ENCODE results near the gene ISM1. TPM values are rescaled to one million over a fixed set of nuclear protein-coding genes. Genes with fewer than 3 reads are reported as not detected.

Gene ISM1
- total and polyA plus RNA-seq, 8 donors: 0.52 to 5.6 (median 1.7) TPM

DNA sequence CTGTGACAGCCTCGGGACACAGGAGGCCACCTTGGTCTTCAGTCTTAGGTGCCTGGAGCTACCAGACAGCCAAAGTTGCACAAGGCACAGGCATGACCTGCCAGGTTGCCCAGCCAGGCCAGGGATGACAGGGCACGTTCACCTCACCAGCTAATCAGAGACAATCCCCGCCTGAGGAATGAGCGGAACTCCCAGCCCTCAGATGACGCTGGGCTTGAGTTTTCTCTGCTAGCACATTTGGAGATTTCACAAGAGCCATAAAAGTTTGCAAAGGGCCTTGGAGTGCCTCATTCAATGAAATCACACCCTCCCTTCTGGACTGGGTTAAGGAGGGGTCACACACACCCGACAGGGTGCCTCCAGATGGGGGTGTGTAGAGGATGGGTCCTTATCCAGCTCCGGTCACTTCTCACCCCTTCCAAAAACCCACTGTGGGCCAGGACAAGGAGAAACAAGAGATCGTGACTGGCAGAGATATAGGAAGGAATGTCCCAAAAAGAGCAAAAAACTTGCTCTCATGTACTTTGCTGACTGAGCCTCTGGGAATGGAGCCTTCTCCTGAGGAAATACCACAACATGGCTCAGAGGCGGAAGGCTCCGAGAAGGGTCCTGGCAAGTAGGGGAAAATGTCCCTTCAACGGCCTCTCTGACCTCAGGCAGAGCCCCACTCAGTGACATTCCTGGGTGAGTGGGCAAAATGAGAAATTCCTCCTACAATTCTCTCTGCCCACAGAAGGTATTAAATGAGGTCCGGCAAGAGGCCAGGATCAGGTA, 121.6 kb downstream of the ISM1 start:
- no peak for ATAC-seq
- no peaks in the 10 kb centered on the region for H3K4me1 ChIP-seq
- TF ChIP-seq, protein P1, sequence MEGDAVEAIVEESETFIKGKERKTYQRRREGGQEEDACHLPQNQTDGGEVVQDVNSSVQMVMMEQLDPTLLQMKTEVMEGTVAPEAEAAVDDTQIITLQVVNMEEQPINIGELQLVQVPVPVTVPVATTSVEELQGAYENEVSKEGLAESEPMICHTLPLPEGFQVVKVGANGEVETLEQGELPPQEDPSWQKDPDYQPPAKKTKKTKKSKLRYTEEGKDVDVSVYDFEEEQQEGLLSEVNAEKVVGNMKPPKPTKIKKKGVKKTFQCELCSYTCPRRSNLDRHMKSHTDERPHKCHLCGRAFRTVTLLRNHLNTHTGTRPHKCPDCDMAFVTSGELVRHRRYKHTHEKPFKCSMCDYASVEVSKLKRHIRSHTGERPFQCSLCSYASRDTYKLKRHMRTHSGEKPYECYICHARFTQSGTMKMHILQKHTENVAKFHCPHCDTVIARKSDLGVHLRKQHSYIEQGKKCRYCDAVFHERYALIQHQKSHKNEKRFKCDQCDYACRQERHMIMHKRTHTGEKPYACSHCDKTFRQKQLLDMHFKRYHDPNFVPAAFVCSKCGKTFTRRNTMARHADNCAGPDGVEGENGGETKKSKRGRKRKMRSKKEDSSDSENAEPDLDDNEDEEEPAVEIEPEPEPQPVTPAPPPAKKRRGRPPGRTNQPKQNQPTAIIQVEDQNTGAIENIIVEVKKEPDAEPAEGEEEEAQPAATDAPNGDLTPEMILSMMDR (IDR thresholded peaks at IDR 0.05): no peak
- H3K27me3 ChIP-seq: no peaks in the 10 kb centered on the region
- no peak overlapping the region for H3K27ac ChIP-seq
- no peak for DNase-seq
- 88 to 92% methylated on average over 12 of the region's 12 CpGs for WGBS, 2 donors
- H3K4me3 ChIP-seq: no peak overlapping the region
- no peaks in the 10 kb centered on the region for H3K36me3 ChIP-seq
- intact Hi-C loops (cut with DNase I): no loop called here
- no peaks in the 10 kb centered on the region for H3K9me3 ChIP-seq
- FAIRE-seq: no peak

DNA sequence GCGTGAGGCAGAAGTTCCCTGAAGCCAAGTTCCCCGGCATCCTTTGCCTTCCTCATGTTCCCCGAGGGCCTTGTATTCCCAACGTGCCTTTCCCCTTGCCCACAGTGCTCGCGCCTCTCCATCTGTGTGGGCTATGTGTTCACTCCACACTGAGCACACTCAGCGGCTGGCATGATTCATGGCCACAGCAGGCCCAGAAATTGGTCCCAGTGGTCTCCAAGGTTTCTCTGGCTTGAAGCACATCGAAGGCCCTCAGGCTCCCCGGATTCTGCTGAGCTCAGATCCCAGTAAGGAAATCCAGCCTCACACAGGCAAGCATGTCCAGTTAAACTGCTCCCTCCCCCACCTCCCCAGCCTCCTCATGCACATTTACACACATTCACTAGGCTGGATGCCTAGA, 123.6 kb downstream of the ISM1 start:
- Histone ChIP-seq H3K27ac (no peak overlapping the region), H3K36me3 (no peaks in the 10 kb centered on the region), H3K4me3 (no peak overlapping the region), H3K9me3 (no peaks in the 10 kb centered on the region), H3K27me3 (no peaks in the 10 kb centered on the region), H3K4me1 (no peaks in the 10 kb centered on the region)
- DNase-seq (no peak), ATAC-seq (no peak), FAIRE-seq (no peak)
- WGBS, 2 donors: 89 to 92% methylated on average over 9 of the region's 9 CpGs
- intact Hi-C loops (cut with DNase I): no loop called here
- TF ChIP-seq, protein P1 (IDR thresholded peaks at IDR 0.05): no peak

DNA sequence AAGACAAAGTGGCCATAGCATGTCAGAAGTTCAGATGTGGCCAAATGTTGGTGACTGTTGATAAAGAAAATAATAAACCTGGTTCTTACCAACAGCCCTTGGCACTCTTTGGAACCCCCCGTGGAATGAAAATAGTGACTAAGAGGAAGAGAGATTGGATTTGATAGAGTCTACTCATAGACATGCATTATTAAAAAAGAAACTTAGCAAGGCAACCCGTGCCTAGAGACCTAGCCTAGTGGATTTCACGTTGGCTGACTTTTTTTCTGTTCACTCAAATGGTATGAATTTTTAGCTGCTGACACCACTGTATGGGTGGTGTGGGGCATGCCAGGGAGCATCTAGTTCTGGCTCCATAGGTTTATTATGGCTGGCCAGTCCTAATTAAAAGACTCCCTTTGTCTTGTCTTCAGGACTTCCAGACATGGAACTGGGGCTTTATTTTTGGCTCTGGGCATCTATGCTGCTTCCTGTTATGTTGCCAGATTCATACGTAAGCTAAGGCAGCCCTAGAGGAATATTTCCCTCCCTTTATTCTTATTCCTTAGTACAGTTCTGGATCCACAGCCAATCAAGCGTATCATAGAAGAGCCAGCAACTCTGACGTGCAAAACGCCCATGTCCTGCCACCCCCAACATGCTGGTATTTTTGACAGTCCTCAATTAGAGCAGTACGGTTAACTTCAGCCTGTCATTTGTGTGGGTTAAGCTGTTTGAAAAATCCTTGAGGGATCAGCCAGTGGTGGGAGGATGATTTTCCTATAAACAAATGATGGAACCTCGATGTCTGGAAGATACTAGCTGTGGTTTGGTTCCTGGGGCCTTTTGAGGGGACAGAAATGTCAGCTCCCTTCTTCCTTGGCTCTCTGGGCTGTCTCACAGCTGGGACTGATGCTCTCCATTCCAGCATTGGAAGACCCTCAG, 127.5 kb downstream of the ISM1 start:
- intact Hi-C loops (cut with DNase I): no loop called here
- ATAC-seq (no peak), DNase-seq (no peak), FAIRE-seq (no peak)
- no peaks in the 10 kb centered on the region for H3K27me3 ChIP-seq
- H3K27ac ChIP-seq: no peak overlapping the region
- 84 to 90% methylated on average over 9 of the region's 9 CpGs for WGBS, 2 donors
- no peaks in the 10 kb centered on the region for H3K4me1 ChIP-seq
- TF ChIP-seq, protein P1 (IDR thresholded peaks at IDR 0.05): no peak
- H3K9me3 ChIP-seq: no peaks in the 10 kb centered on the region
- H3K36me3 ChIP-seq: no peaks in the 10 kb centered on the region
- no peak overlapping the region for H3K4me3 ChIP-seq

DNA sequence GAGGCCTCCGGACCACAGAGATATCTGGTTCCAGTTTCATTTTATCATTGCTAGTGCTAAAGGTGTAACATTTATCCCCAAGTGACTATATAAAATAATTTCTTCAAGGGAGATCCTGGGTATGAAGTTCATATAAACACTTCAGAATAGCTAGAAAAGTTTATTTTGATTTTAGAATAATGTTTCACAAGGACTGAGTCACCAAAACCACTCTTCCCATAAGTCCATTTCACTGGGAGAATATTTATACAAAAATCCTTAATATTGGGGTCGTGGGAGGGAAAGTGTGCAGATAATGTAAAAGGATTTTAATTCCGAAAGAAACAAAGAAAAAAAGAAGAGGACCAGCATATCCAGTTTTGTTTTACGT, 128.1 kb downstream of the ISM1 start:
- H3K27ac ChIP-seq: no peak overlapping the region
- TF ChIP-seq, protein P1 (IDR thresholded peaks at IDR 0.05): no peak
- DNase-seq: no peak
- H3K27me3 ChIP-seq: no peaks in the 10 kb centered on the region
- WGBS, 2 donors: 86 to 87% methylated on average over 4 of the region's 4 CpGs
- no peak for FAIRE-seq
- no peaks in the 10 kb centered on the region for H3K4me1 ChIP-seq
- intact Hi-C loops (cut with DNase I): no loop called here
- ATAC-seq: no peak
- H3K9me3 ChIP-seq: no peaks in the 10 kb centered on the region
- H3K4me3 ChIP-seq: no peak overlapping the region
- no peaks in the 10 kb centered on the region for H3K36me3 ChIP-seq

Other genes starting within 250 kb of the ISM1 start
- gene SPTLC3, start 212.3 kb upstream of the ISM1 start, total RNA-seq: 1 to 10 TPM; 2.6 to 9.3 (median 5.5) TPM
- 1 to 10 TPM; 1.5 TPM for gene SPTLC3, start 212.3 kb upstream of the ISM1 start, polyA plus RNA-seq

Measured in pancreas (tissue), 10 donors.